OCI-LY1 (cell line): Measurements from ENCODE around the gene ZSCAN10.

Experiments used
- H2AFZ ChIP-seq: fragments of 200-600 bp; sonication (generic), shearing (Covaris generic); 2 replicates; pipeline ENCODE4 v1.6.0; 2014; ENCODE audit warnings: antibody characterized with exemption, mild to moderate bottlenecking, low read length
- H3F3A ChIP-seq: fragments of 200-600 bp; sonication (generic), shearing (Covaris generic); 2 replicates; pipeline ENCODE4 v1.6.0; 2014; ENCODE audit warnings: mild to moderate bottlenecking, antibody characterized with exemption, low read length, moderate library complexity; ENCODE audit not compliant: insufficient read depth
- H3K27ac ChIP-seq: fragments of 200-600 bp; sonication (generic); 2 replicates; pipeline ENCODE4 v1.5.1; 2014; ENCODE audit warnings: low read length, mixed run types, mild to moderate bottlenecking, low read depth; ENCODE audit not compliant: poor library complexity, severe bottlenecking
- H3K27me3 ChIP-seq: fragments of 200-600 bp; sonication (generic); 2 replicates; pipeline ENCODE4 v1.6.0; 2014; ENCODE audit warnings: antibody characterized with exemption, mild to moderate bottlenecking, low read length, moderate library complexity; ENCODE audit not compliant: insufficient read depth
- H3K36me3 ChIP-seq: fragments of 200-600 bp; sonication (generic); 2 replicates; pipeline ENCODE4 v1.6.1; 2014; ENCODE audit warnings: mild to moderate bottlenecking, antibody characterized with exemption, low read length, moderate library complexity, mixed read lengths; ENCODE audit not compliant: insufficient read depth
- H3K4me1 ChIP-seq: fragments of 200-600 bp; sonication (generic); 2 replicates; pipeline ENCODE4 v1.5.1; 2014; ENCODE audit warnings: mild to moderate bottlenecking, low read length, moderate library complexity; ENCODE audit not compliant: insufficient read depth, severe bottlenecking
- H3K4me2 ChIP-seq: fragments of 200-600 bp; sonication (generic), shearing (Covaris generic); 2 replicates; pipeline ENCODE4 v1.6.1; 2014; ENCODE audit warnings: low read length
- H3K4me3 ChIP-seq: fragments of 200-600 bp; sonication (generic); 2 replicates; pipeline ENCODE4 v1.5.1; 2014; ENCODE audit warnings: low read length, low read depth, mild to moderate bottlenecking, mixed read lengths; ENCODE audit not compliant: poor library complexity, severe bottlenecking
- H3K79me2 ChIP-seq: fragments of 200-600 bp; shearing (Covaris generic); 2 replicates; pipeline ENCODE4 v1.6.1; 2016; ENCODE audit warnings: mixed run types, low read length, mixed read lengths; ENCODE audit not compliant: insufficient read depth
- H3K9ac ChIP-seq: fragments of 200-600 bp; sonication (generic), shearing (Covaris generic); 2 replicates; pipeline ENCODE4 v1.6.1; 2014; ENCODE audit warnings: mild to moderate bottlenecking, low read length, mixed read lengths
- H3K9me2 ChIP-seq: fragments of 200-600 bp; sonication (generic), shearing (Covaris generic); 2 replicates; pipeline ENCODE4 v1.6.1; 2014; ENCODE audit warnings: low read depth, mild to moderate bottlenecking, low read length, mixed read lengths
- H3K9me3 ChIP-seq: fragments of 200-600 bp; shearing (Covaris generic); 2 replicates; pipeline ENCODE4 v1.6.1; 2014; ENCODE audit warnings: low read length, mixed read lengths
- H4K20me1 ChIP-seq: fragments of 200-600 bp; sonication (generic), shearing (Covaris generic); 2 replicates; pipeline ENCODE4 v1.6.0; 2016; ENCODE audit warnings: mild to moderate bottlenecking, low read length; ENCODE audit not compliant: insufficient read depth
- CTCF ChIP-seq: fragments of 200-600 bp; sonication (generic), shearing (Covaris generic); IDR thresholded peaks from 2 replicates; pipeline ENCODE4 v1.5.1; 2017; ENCODE audit warnings: mild to moderate bottlenecking, antibody characterized with exemption, low read length, moderate library complexity, mixed read lengths
- EZH2 ChIP-seq: fragments of 200-600 bp; sonication (generic), shearing (Covaris generic); IDR thresholded peaks from 2 replicates; pipeline ENCODE4 v1.8.0; 2017; ENCODE audit warnings: borderline replicate concordance, mixed run types, mild to moderate bottlenecking, antibody characterized with exemption, low read length, moderate library complexity, mixed read lengths

ZSCAN10 gene

GRCh38 chr16:3097266-3097665 is 1.8 kb downstream of the ZSCAN10 start:
- TF ChIP-seq EZH2 (no peak), CTCF (no peak)
- no peak overlapping the region for H2AFZ ChIP-seq
- peaks cover 32% of the 10 kb centered on the region for H3K4me1 ChIP-seq
- no peaks in the 10 kb centered on the region for H3K9me3 ChIP-seq
- no peaks in the 10 kb centered on the region for H3K9me2 ChIP-seq
- no peaks in the 10 kb centered on the region for H3K27me3 ChIP-seq
- no peak overlapping the region for H3K4me3 ChIP-seq
- H3K36me3 ChIP-seq, result no peaks in the 10 kb centered on the region
- H3K27ac ChIP-seq, result no peak overlapping the region
- no peak overlapping the region for H3K9ac ChIP-seq
- no peaks in the 10 kb centered on the region for H3F3A ChIP-seq
- H3K79me2 ChIP-seq, result no peaks in the 10 kb centered on the region
- no peak overlapping the region for H3K4me2 ChIP-seq
- H4K20me1 ChIP-seq, result no peaks in the 10 kb centered on the region

- Histone ChIP-seq H3K4me3 (no peak overlapping the region), H3K4me1 (peaks cover 23% of the 10 kb centered on the region), H3K9ac (no peak overlapping the region), H3K36me3 (no peaks in the 10 kb centered on the region), H3K9me3 (no peaks in the 10 kb centered on the region), H3K27me3 (0 out of 2 replicates have a peak, but pooled peaks cover 4% of the 10 kb centered on the region), H4K20me1 (no peaks in the 10 kb centered on the region), H3K79me2 (no peaks in the 10 kb centered on the region), H3K9me2 (no peaks in the 10 kb centered on the region), H3K4me2 (no peak overlapping the region), H2AFZ (no peak overlapping the region), H3K27ac (no peak overlapping the region), H3F3A (no peaks in the 10 kb centered on the region)
- no peak for TF ChIP-seq EZH2
- no peak for TF ChIP-seq CTCF
These were observed 2.7 kb downstream of the ZSCAN10 start for GRCh38 chr16:3096362-3096761.

- no peak overlapping the region for H3K9ac ChIP-seq
- H3K27me3 ChIP-seq, result 0 out of 2 replicates have a peak, but pooled peaks cover 4% of the 10 kb centered on the region
- H3K9me2 ChIP-seq, result no peaks in the 10 kb centered on the region
- H3K9me3 ChIP-seq, result no peaks in the 10 kb centered on the region
- H3K79me2 ChIP-seq, result no peaks in the 10 kb centered on the region
- no peaks in the 10 kb centered on the region for H3K36me3 ChIP-seq
- H3K27ac ChIP-seq, result no peak overlapping the region
- H4K20me1 ChIP-seq, result no peaks in the 10 kb centered on the region
- no peaks in the 10 kb centered on the region for H3F3A ChIP-seq
- H3K4me2 ChIP-seq, result no peak overlapping the region
- no peak overlapping the region for H2AFZ ChIP-seq
- H3K4me1 ChIP-seq, result peaks cover 19% of the 10 kb centered on the region
- TF ChIP-seq EZH2, result no peak
- TF ChIP-seq CTCF, result peak; percentile 34; the same call in 1 of the 2 replicates
- no peak overlapping the region for H3K4me3 ChIP-seq
These were observed 3.2 kb downstream of the ZSCAN10 start for GRCh38 chr16:3095869-3096268.
